Karpas-422 (cell line): ENCODE data around the gene CABCOCO1. TPM values are rescaled to one million over a fixed set of nuclear protein-coding genes. Genes with fewer than 3 reads are reported as not detected.

Experiments
- DNase-seq: peaks from one replicate; pipeline ENCODE4 v3.0.0-alpha.2; 2015
- H2AFZ ChIP-seq: fragments of 200-600 bp; sonication (generic); 2 replicates; pipeline ENCODE4 v1.6.1; 2014; ENCODE audit warnings: antibody characterized with exemption, low read length, mixed read lengths
- H3K27ac ChIP-seq: fragments of 200-600 bp; sonication (generic); 2 replicates; pipeline ENCODE4 v1.5.1; 2014; ENCODE audit warnings: mild to moderate bottlenecking, low read length, moderate library complexity
- H3K27me3 ChIP-seq: fragments of 200-600 bp; sonication (generic); 2 replicates; pipeline ENCODE4 v1.6.1; 2014; ENCODE audit warnings: low read length, mixed read lengths
- H3K36me3 ChIP-seq: fragments of 200-600 bp; sonication (generic); 2 replicates; pipeline ENCODE4 v1.6.1; 2014; ENCODE audit warnings: low read length, mixed read lengths; ENCODE audit not compliant: insufficient read depth
- H3K4me1 ChIP-seq: fragments of 200-600 bp; sonication (generic); 2 replicates; pipeline ENCODE4 v1.6.1; 2014; ENCODE audit warnings: mild to moderate bottlenecking, low read length, mixed read lengths
- H3K4me2 ChIP-seq: fragments of 200-600 bp; sonication (generic); 2 replicates; pipeline ENCODE4 v1.6.1; 2014; ENCODE audit warnings: low read length, low read depth, mild to moderate bottlenecking; ENCODE audit not compliant: poor library complexity, severe bottlenecking
- H3K4me3 ChIP-seq: fragments of 200-600 bp; sonication (generic); 2 replicates; pipeline ENCODE4 v1.5.1; 2014; ENCODE audit warnings: mild to moderate bottlenecking, antibody characterized with exemption, low read length, mixed read lengths
- H3K79me2 ChIP-seq: fragments of 200-600 bp; sonication (generic); 2 replicates; pipeline ENCODE4 v1.6.1; 2014; ENCODE audit warnings: mild to moderate bottlenecking, low read length, mixed read lengths
- H3K9ac ChIP-seq: fragments of 200-600 bp; sonication (generic); 2 replicates; pipeline ENCODE4 v1.6.0; 2014; ENCODE audit warnings: low read length
- H3K9me2 ChIP-seq: fragments of 200-600 bp; sonication (generic), shearing (Covaris generic); replicated peaks from 2 replicates; pipeline ENCODE4 v1.6.0; 2014; ENCODE audit warnings: mild to moderate bottlenecking, low read length, moderate library complexity; ENCODE audit not compliant: insufficient read depth
- H3K9me3 ChIP-seq: fragments of 300-700, 200-600 bp; sonication (generic); 2 replicates; pipeline ENCODE4 v1.6.1; 2014; ENCODE audit warnings: low read length, mixed read lengths
- H4K20me1 ChIP-seq: fragments of 200-600 bp; sonication (generic); 2 replicates; pipeline ENCODE4 v1.6.1; 2014; ENCODE audit warnings: mild to moderate bottlenecking, antibody characterized with exemption, low read length, low read depth; ENCODE audit not compliant: insufficient read depth
- total RNA-seq: library from RNA; depleted of rRNA; stranded (reverse); fragments of >200 nt; shearing (Covaris generic); gene quantifications from 2 replicates; pipeline ENCODE4 v1.2.3, GENCODE V29; 2014; ENCODE audit warnings: low replicate concordance

CABCOCO1 gene
- total RNA-seq, 1 experiment from 2014 or later = not detected

GRCh38 chr10:61757525-61758397 lies 95.0 kb downstream of the CABCOCO1 start:
- H3K4me3 ChIP-seq = no peak overlapping the region
- H3K9me3 ChIP-seq = no peaks in the 10 kb centered on the region
- H2AFZ ChIP-seq = no peak overlapping the region
- no peaks in the 10 kb centered on the region for H4K20me1 ChIP-seq
- H3K4me2 ChIP-seq = no peak overlapping the region
- H3K9me2 ChIP-seq = no peaks in the 10 kb centered on the region
- no peak overlapping the region for H3K27ac ChIP-seq
- H3K4me1 ChIP-seq = no peaks in the 10 kb centered on the region
- H3K27me3 ChIP-seq = no peaks in the 10 kb centered on the region
- no peaks in the 10 kb centered on the region for H3K36me3 ChIP-seq
- no peak overlapping the region for H3K9ac ChIP-seq
- no peak for DNase-seq
- H3K79me2 ChIP-seq = no peaks in the 10 kb centered on the region

- no peak overlapping the region for H3K9ac ChIP-seq
- H3K36me3 ChIP-seq = no peaks in the 10 kb centered on the region
- no peak overlapping the region for H3K4me3 ChIP-seq
- no peak for DNase-seq
- no peaks in the 10 kb centered on the region for H4K20me1 ChIP-seq
- H3K27ac ChIP-seq = no peak overlapping the region
- no peaks in the 10 kb centered on the region for H3K9me2 ChIP-seq
- no peaks in the 10 kb centered on the region for H3K4me1 ChIP-seq
- no peak overlapping the region for H3K4me2 ChIP-seq
- H3K79me2 ChIP-seq = no peaks in the 10 kb centered on the region
- H3K9me3 ChIP-seq = no peaks in the 10 kb centered on the region
- H3K27me3 ChIP-seq = no peaks in the 10 kb centered on the region
- H2AFZ ChIP-seq = no peak overlapping the region
These were observed 95.7 kb downstream of the CABCOCO1 start for GRCh38 chr10:61758433-61758832.

GRCh38 chr10:61759751-61760150 lies 97.0 kb downstream of the CABCOCO1 start:
- no peak overlapping the region for H3K4me3 ChIP-seq
- no peak overlapping the region for H3K4me2 ChIP-seq
- H3K9me2 ChIP-seq = no peaks in the 10 kb centered on the region
- no peak overlapping the region for H2AFZ ChIP-seq
- H3K9ac ChIP-seq = no peak overlapping the region
- no peaks in the 10 kb centered on the region for H3K36me3 ChIP-seq
- no peaks in the 10 kb centered on the region for H4K20me1 ChIP-seq
- H3K4me1 ChIP-seq = no peaks in the 10 kb centered on the region
- no peak overlapping the region for H3K27ac ChIP-seq
- no peaks in the 10 kb centered on the region for H3K79me2 ChIP-seq
- no peak for DNase-seq
- H3K27me3 ChIP-seq = no peaks in the 10 kb centered on the region
- no peaks in the 10 kb centered on the region for H3K9me3 ChIP-seq

- Histone ChIP-seq H2AFZ (no peak overlapping the region), H3K4me2 (no peak overlapping the region), H4K20me1 (no peaks in the 10 kb centered on the region), H3K27ac (no peak overlapping the region), H3K27me3 (no peaks in the 10 kb centered on the region), H3K4me3 (no peak overlapping the region), H3K9me2 (no peaks in the 10 kb centered on the region), H3K9ac (no peak overlapping the region), H3K36me3 (no peaks in the 10 kb centered on the region), H3K4me1 (no peaks in the 10 kb centered on the region), H3K9me3 (no peaks in the 10 kb centered on the region), H3K79me2 (no peaks in the 10 kb centered on the region)
- DNase-seq = no peak
These were observed 98.5 kb downstream of the CABCOCO1 start for GRCh38 chr10:61760943-61761824.

GRCh38 chr10:61761825-61762217 lies 99.1 kb downstream of the CABCOCO1 start:
- H3K27ac ChIP-seq = no peak overlapping the region
- no peaks in the 10 kb centered on the region for H3K79me2 ChIP-seq
- no peak for DNase-seq
- H3K4me1 ChIP-seq = no peaks in the 10 kb centered on the region
- no peaks in the 10 kb centered on the region for H4K20me1 ChIP-seq
- no peaks in the 10 kb centered on the region for H3K36me3 ChIP-seq
- no peaks in the 10 kb centered on the region for H3K9me3 ChIP-seq
- no peaks in the 10 kb centered on the region for H3K27me3 ChIP-seq
- no peaks in the 10 kb centered on the region for H3K9me2 ChIP-seq
- no peak overlapping the region for H3K4me2 ChIP-seq
- no peak overlapping the region for H2AFZ ChIP-seq
- no peak overlapping the region for H3K4me3 ChIP-seq
- no peak overlapping the region for H3K9ac ChIP-seq

GRCh38 chr10:61763778-61764177 lies 101.0 kb downstream of the CABCOCO1 start:
- no peak overlapping the region for H2AFZ ChIP-seq
- no peak overlapping the region for H3K4me2 ChIP-seq
- H3K9ac ChIP-seq = no peak overlapping the region
- no peak overlapping the region for H3K27ac ChIP-seq
- no peaks in the 10 kb centered on the region for H3K79me2 ChIP-seq
- H3K27me3 ChIP-seq = no peaks in the 10 kb centered on the region
- no peak overlapping the region for H3K4me3 ChIP-seq
- no peaks in the 10 kb centered on the region for H3K9me3 ChIP-seq
- no peaks in the 10 kb centered on the region for H3K36me3 ChIP-seq
- H3K9me2 ChIP-seq = no peaks in the 10 kb centered on the region
- no peaks in the 10 kb centered on the region for H3K4me1 ChIP-seq
- H4K20me1 ChIP-seq = no peaks in the 10 kb centered on the region
- no peak for DNase-seq

- no peaks in the 10 kb centered on the region for H3K27me3 ChIP-seq
- no peaks in the 10 kb centered on the region for H4K20me1 ChIP-seq
- H3K9ac ChIP-seq = no peak overlapping the region
- H3K9me3 ChIP-seq = no peaks in the 10 kb centered on the region
- no peaks in the 10 kb centered on the region for H3K9me2 ChIP-seq
- H3K4me2 ChIP-seq = no peak overlapping the region
- H3K79me2 ChIP-seq = no peaks in the 10 kb centered on the region
- no peaks in the 10 kb centered on the region for H3K36me3 ChIP-seq
- no peak overlapping the region for H3K27ac ChIP-seq
- no peak overlapping the region for H3K4me3 ChIP-seq
- H2AFZ ChIP-seq = no peak overlapping the region
- DNase-seq = no peak
- H3K4me1 ChIP-seq = no peaks in the 10 kb centered on the region
These were observed 101.8 kb downstream of the CABCOCO1 start for GRCh38 chr10:61764486-61764885.
